Osteoblast (primary cell): ENCODE results near the gene RIPK3. TPM values are rescaled to one million over a fixed set of nuclear protein-coding genes. Genes with fewer than 3 reads are reported as not detected.

Source experiments
- DNase-seq: peaks from one replicate; pipeline ENCODE4 v3.0.0; 2011; ENCODE audit warnings: low spot score, mixed read lengths; ENCODE audit not compliant: insufficient read length; ENCODE audit errors: missing footprints
- H2AFZ ChIP-seq: 2 replicates; pipeline ENCODE4 v1.6.0; 2011; ENCODE audit warnings: mild to moderate bottlenecking, low read length
- H3K27ac ChIP-seq: 2 replicates; pipeline ENCODE4 v1.5.1; 2011; ENCODE audit warnings: mild to moderate bottlenecking, low read depth, low read length, moderate library complexity
- H3K27me3 ChIP-seq: 2 replicates; pipeline ENCODE4 v1.6.0; 2012; ENCODE audit warnings: mild to moderate bottlenecking, control low read depth, inconsistent platforms, low read length, moderate library complexity; ENCODE audit not compliant: insufficient read depth
- H3K36me3 ChIP-seq: 2 replicates; pipeline ENCODE4 v1.5.1; 2011; ENCODE audit warnings: mild to moderate bottlenecking, low read length, control low read depth, moderate library complexity; ENCODE audit not compliant: insufficient read depth
- H3K4me1 ChIP-seq: 2 replicates; pipeline ENCODE4 v1.5.1; 2011; ENCODE audit warnings: mild to moderate bottlenecking, low read length, control low read depth, moderate library complexity; ENCODE audit not compliant: insufficient read depth
- H3K4me2 ChIP-seq: 2 replicates; pipeline ENCODE4 v1.6.0; 2011; ENCODE audit warnings: mild to moderate bottlenecking, low read length; ENCODE audit not compliant: insufficient read depth
- H3K4me3 ChIP-seq: fragments of 200-600 bp; sonication (generic); 3 replicates; pipeline ENCODE4 v1.5.1; 2012; ENCODE audit warnings: mild to moderate bottlenecking, low read length, inconsistent platforms; ENCODE audit not compliant: insufficient read depth
- H3K79me2 ChIP-seq: 2 replicates; pipeline ENCODE4 v1.6.0; 2012; ENCODE audit warnings: mild to moderate bottlenecking, low read length, control low read depth, inconsistent platforms; ENCODE audit not compliant: insufficient read depth
- H3K9me3 ChIP-seq: 2 replicates; pipeline ENCODE4 v1.5.1; 2011; ENCODE audit warnings: low read depth, low read length, control low read depth
- H4K20me1 ChIP-seq: 2 replicates; pipeline ENCODE4 v1.6.0; 2012; ENCODE audit warnings: mild to moderate bottlenecking, low read length, control low read depth; ENCODE audit not compliant: insufficient read depth
- total RNA-seq: library from RNA; depleted of rRNA; stranded (reverse); fragments of >200 nt; gene quantifications from 2 replicates; pipeline ENCODE4 v1.2.3, GENCODE V29; 2012
- TF ChIP-seq, protein P1 (sequence below): IDR thresholded peaks from 2 replicates; pipeline ENCODE4 v1.5.1; 2011; ENCODE audit warnings: mild to moderate bottlenecking, low read depth, low read length, moderate library complexity; ENCODE audit errors: extremely low read depth

The RIPK3 gene
- total RNA-seq, 1 donor: 11.9 TPM

- H3K4me3 ChIP-seq: peak overlapping the region; percentile 79
- peaks cover 4% of the 10 kb centered on the region for H3K79me2 ChIP-seq
- TF ChIP-seq, protein P1, sequence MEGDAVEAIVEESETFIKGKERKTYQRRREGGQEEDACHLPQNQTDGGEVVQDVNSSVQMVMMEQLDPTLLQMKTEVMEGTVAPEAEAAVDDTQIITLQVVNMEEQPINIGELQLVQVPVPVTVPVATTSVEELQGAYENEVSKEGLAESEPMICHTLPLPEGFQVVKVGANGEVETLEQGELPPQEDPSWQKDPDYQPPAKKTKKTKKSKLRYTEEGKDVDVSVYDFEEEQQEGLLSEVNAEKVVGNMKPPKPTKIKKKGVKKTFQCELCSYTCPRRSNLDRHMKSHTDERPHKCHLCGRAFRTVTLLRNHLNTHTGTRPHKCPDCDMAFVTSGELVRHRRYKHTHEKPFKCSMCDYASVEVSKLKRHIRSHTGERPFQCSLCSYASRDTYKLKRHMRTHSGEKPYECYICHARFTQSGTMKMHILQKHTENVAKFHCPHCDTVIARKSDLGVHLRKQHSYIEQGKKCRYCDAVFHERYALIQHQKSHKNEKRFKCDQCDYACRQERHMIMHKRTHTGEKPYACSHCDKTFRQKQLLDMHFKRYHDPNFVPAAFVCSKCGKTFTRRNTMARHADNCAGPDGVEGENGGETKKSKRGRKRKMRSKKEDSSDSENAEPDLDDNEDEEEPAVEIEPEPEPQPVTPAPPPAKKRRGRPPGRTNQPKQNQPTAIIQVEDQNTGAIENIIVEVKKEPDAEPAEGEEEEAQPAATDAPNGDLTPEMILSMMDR: no peak
- no peaks in the 10 kb centered on the region for H3K9me3 ChIP-seq
- H3K27me3 ChIP-seq: peaks cover 4% of the 10 kb centered on the region
- peaks cover 31% of the 10 kb centered on the region for H3K4me1 ChIP-seq
- no peak overlapping the region for H2AFZ ChIP-seq
- no peak overlapping the region for H3K27ac ChIP-seq
- H3K36me3 ChIP-seq: no peaks in the 10 kb centered on the region
- H3K4me2 ChIP-seq: peak overlapping the region; percentile 93
- DNase-seq: peak; percentile 88
- no peaks in the 10 kb centered on the region for H4K20me1 ChIP-seq
These were observed 4.2 kb downstream of the RIPK3 start for GRCh38 chr14:24335461-24336171.

DNA sequence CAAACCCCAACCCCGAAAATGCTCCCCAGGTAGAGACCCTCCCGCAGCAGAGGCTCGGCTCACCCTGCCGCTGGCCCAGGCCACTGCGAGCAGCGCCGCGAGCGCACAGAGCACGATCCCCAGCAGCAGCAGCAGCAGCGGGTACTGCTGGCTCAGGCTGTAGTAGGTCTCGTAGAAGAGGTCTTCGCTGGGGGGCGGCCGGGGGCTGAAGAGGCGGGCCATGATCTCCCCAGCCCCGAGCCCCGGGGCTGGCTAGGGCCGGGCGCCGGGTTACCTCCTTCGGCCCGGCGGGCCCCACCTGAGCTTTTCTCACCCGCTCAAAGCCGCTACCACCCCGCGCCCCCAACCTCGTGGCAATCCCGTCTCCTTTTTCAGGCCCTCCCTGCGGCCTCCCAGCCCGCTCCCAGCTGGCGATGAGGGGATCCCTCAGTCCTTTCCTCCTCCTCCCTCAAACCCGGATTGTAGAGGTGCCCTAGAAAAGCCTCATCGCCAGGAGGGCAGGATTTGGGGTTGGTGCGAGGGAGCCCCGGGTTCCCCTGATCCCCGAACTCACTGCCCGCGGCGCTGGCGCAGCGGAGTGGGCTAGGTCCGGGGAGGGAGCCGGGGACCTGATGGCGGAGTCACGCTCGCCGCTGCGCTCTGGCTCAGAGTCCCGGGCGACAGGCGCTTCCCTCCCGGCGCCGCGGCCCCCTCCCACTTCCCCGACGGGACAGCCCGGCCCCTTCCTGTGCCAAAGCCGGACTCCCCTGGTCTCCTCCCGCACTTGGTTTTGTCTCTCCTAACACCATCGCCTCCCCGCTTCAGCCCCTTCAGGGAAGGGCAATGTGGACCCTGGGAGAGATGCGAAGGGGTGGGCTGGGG lies 5.1 kb downstream of the RIPK3 start, which contains the start of gene ADCY4:
ADCY4 (minus strand) TSS at position 641 of the 861 bp plus-strand sequence; CDS start at position 222, 419 bp downstream.
- H3K27me3 ChIP-seq: no peaks in the 10 kb centered on the region

GRCh38 chr14:24332268-24332993 lies 7.4 kb downstream of the RIPK3 start:
- no peak overlapping the region for H3K27ac ChIP-seq
- peaks cover 4% of the 10 kb centered on the region for H3K79me2 ChIP-seq
- no peaks in the 10 kb centered on the region for H3K27me3 ChIP-seq
- H3K9me3 ChIP-seq: no peaks in the 10 kb centered on the region
- peak overlapping the region; percentile 15 for H2AFZ ChIP-seq
- no peaks in the 10 kb centered on the region for H3K36me3 ChIP-seq
- peak; percentile 98 for DNase-seq
- no peaks in the 10 kb centered on the region for H4K20me1 ChIP-seq
- peaks cover 24% of the 10 kb centered on the region for H3K4me1 ChIP-seq
- TF ChIP-seq, protein P1: peak; percentile 69
- peak overlapping the region; percentile 41 for H3K4me3 ChIP-seq
- H3K4me2 ChIP-seq: peak overlapping the region; percentile 93

More for the DNA sequence above, 5.1 kb downstream of the RIPK3 start, which contains the start of gene ADCY4:
- DNase-seq: peak; percentile 92
- H4K20me1 ChIP-seq: no peaks in the 10 kb centered on the region
- peaks cover 31% of the 10 kb centered on the region for H3K4me1 ChIP-seq
- H3K9me3 ChIP-seq: no peaks in the 10 kb centered on the region
- H3K4me2 ChIP-seq: peak within 1 kb of the TSS; percentile 93
- H3K27ac ChIP-seq: peak within 1 kb of the TSS; percentile 54
- TF ChIP-seq, protein P1: no peak
- H2AFZ ChIP-seq: peak within 1 kb of the TSS; percentile 78
- peak within 1 kb of the TSS; percentile 79 for H3K4me3 ChIP-seq
- peaks cover 4% of the 10 kb centered on the region for H3K79me2 ChIP-seq
- H3K36me3 ChIP-seq: no peaks in the 10 kb centered on the region
